SU-DHL-6 (cell line): ENCODE measurements around the gene SELENOH.

Source experiments
- H2AFZ ChIP-seq: fragments of 200-600 bp; sonication (generic); 2 replicates; pipeline ENCODE4 v1.6.1; 2014; ENCODE audit warnings: low read depth, mild to moderate bottlenecking, moderate library complexity, mixed read lengths, antibody characterized with exemption, low read length; ENCODE audit not compliant: severe bottlenecking
- H3F3A ChIP-seq: fragments of 200-600 bp; shearing (Covaris generic); 2 replicates; pipeline ENCODE4 v1.6.0; 2016; ENCODE audit warnings: antibody characterized with exemption, mild to moderate bottlenecking; ENCODE audit not compliant: insufficient read depth
- H3K27ac ChIP-seq: fragments of 200-600 bp; sonication (generic); 2 replicates; pipeline ENCODE4 v1.5.1; 2016; ENCODE audit warnings: low read depth, mild to moderate bottlenecking, low read length, moderate library complexity, mixed read lengths
- H3K27me3 ChIP-seq: fragments of 200-600 bp; sonication (generic), shearing (Covaris generic); 2 replicates; pipeline ENCODE4 v1.6.0; 2014; ENCODE audit warnings: mild to moderate bottlenecking, low read length
- H3K36me3 ChIP-seq: fragments of 200-600 bp; sonication (generic); 2 replicates; pipeline ENCODE4 v1.6.1; 2014; ENCODE audit warnings: mild to moderate bottlenecking, low read length, mixed read lengths
- H3K4me2 ChIP-seq: fragments of 300-600, 200-600 bp; shearing (Covaris generic), sonication (generic); 2 replicates; pipeline ENCODE4 v1.6.0; 2014; ENCODE audit warnings: low read length, low read depth, mild to moderate bottlenecking; ENCODE audit not compliant: poor library complexity, severe bottlenecking
- H3K4me3 ChIP-seq: fragments of 200-600 bp; sonication (generic); 2 replicates; pipeline ENCODE4 v1.5.1; 2014; ENCODE audit warnings: antibody characterized with exemption, low read length, mild to moderate bottlenecking, mixed read lengths; ENCODE audit not compliant: insufficient read depth, poor library complexity, severe bottlenecking
- H3K79me2 ChIP-seq: fragments of 200-600 bp; sonication (generic); 2 replicates; pipeline ENCODE4 v1.6.1; 2014; ENCODE audit warnings: mild to moderate bottlenecking, low read length, moderate library complexity; ENCODE audit not compliant: insufficient read depth
- H3K9ac ChIP-seq: fragments of 200-600 bp; sonication (generic); 2 replicates; pipeline ENCODE4 v1.7.0; 2014; ENCODE audit warnings: mild to moderate bottlenecking, low read length
- H3K9me2 ChIP-seq: fragments of 200-600 bp; sonication (generic); replicated peaks from 2 replicates; pipeline ENCODE4 v1.6.1; 2014; ENCODE audit warnings: low read length; ENCODE audit not compliant: insufficient read depth
- H3K9me3 ChIP-seq: fragments of 200-600 bp; sonication (generic); 2 replicates; pipeline ENCODE4 v1.6.1; 2014; ENCODE audit warnings: low read length, mixed read lengths; ENCODE audit not compliant: insufficient read depth
- H4K20me1 ChIP-seq: fragments of 200-600 bp; sonication (generic); 2 replicates; pipeline ENCODE4 v1.6.1; 2014; ENCODE audit warnings: low read depth, mild to moderate bottlenecking, antibody characterized with exemption, low read length, moderate library complexity, mixed read lengths
- EZH2phosphoT487 ChIP-seq: fragments of 200-600 bp; sonication (generic), shearing (Covaris generic); conservative IDR thresholded peaks from 2 replicates; pipeline ENCODE4 v1.6.1; 2018; ENCODE audit warnings: mild to moderate bottlenecking, antibody characterized with exemption, low read length, moderate library complexity, mixed read lengths
- TF ChIP-seq, protein P1 (sequence below): fragments of 200-600 bp; sonication (generic); IDR thresholded peaks from one replicate; pipeline ENCODE4 v1.5.1; 2017; ENCODE audit warnings: antibody characterized with exemption, mild to moderate bottlenecking, low read length, moderate library complexity; ENCODE audit not compliant: insufficient read depth, poor library complexity, severe bottlenecking

SELENOH gene

GRCh38 chr11:57791321-57792059 is 50.2 kb downstream of the SELENOH start:
- Histone ChIP-seq H3K4me3 (no peak overlapping the region), H3K27me3 (no peaks in the 10 kb centered on the region), H3K9me3 (no peaks in the 10 kb centered on the region), H3K36me3 (no peaks in the 10 kb centered on the region), H3K4me2 (no peak overlapping the region), H2AFZ (no peak overlapping the region), H3K79me2 (no peaks in the 10 kb centered on the region), H3K9me2 (no peaks in the 10 kb centered on the region), H3K9ac (no peak overlapping the region), H3F3A (no peaks in the 10 kb centered on the region), H4K20me1 (no peaks in the 10 kb centered on the region), H3K27ac (no peak overlapping the region)
- TF ChIP-seq, protein P1, sequence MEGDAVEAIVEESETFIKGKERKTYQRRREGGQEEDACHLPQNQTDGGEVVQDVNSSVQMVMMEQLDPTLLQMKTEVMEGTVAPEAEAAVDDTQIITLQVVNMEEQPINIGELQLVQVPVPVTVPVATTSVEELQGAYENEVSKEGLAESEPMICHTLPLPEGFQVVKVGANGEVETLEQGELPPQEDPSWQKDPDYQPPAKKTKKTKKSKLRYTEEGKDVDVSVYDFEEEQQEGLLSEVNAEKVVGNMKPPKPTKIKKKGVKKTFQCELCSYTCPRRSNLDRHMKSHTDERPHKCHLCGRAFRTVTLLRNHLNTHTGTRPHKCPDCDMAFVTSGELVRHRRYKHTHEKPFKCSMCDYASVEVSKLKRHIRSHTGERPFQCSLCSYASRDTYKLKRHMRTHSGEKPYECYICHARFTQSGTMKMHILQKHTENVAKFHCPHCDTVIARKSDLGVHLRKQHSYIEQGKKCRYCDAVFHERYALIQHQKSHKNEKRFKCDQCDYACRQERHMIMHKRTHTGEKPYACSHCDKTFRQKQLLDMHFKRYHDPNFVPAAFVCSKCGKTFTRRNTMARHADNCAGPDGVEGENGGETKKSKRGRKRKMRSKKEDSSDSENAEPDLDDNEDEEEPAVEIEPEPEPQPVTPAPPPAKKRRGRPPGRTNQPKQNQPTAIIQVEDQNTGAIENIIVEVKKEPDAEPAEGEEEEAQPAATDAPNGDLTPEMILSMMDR = no peak
- no peak for TF ChIP-seq EZH2phosphoT487

DNA sequence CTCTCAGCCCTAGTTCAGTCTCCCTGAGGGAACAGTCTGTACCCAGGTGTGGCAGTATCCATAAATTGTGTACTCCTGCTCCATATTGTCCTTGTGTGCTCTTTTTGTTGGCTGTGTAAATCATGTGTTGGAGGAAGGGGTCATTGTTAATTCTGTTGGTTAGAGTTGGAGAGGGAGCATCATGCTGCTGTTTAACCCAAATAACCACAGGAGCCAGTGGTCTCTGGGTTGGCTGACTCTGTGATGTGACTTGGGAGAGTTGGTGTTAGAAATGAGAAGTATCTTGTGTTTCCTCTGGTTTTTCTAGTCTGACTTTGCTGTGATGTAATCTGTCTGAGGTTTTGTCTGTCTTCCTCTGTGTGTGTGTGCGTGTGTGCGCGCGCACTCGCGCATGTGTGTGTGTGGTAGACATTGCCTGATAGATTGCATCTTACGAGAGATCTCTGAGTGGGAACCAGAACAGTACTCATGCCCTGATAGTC is 50.8 kb downstream of the SELENOH start:
- TF ChIP-seq, protein P1 = no peak
- TF ChIP-seq EZH2phosphoT487 = no peak
- H2AFZ ChIP-seq = no peak overlapping the region
- no peak overlapping the region for H3K4me3 ChIP-seq
- H3K36me3 ChIP-seq = no peaks in the 10 kb centered on the region
- H3F3A ChIP-seq = no peaks in the 10 kb centered on the region
- no peak overlapping the region for H3K27ac ChIP-seq
- H3K9me2 ChIP-seq = no peaks in the 10 kb centered on the region
- no peaks in the 10 kb centered on the region for H4K20me1 ChIP-seq
- no peak overlapping the region for H3K9ac ChIP-seq
- H3K9me3 ChIP-seq = no peaks in the 10 kb centered on the region
- no peaks in the 10 kb centered on the region for H3K27me3 ChIP-seq
- H3K79me2 ChIP-seq = no peaks in the 10 kb centered on the region
- no peak overlapping the region for H3K4me2 ChIP-seq

DNA sequence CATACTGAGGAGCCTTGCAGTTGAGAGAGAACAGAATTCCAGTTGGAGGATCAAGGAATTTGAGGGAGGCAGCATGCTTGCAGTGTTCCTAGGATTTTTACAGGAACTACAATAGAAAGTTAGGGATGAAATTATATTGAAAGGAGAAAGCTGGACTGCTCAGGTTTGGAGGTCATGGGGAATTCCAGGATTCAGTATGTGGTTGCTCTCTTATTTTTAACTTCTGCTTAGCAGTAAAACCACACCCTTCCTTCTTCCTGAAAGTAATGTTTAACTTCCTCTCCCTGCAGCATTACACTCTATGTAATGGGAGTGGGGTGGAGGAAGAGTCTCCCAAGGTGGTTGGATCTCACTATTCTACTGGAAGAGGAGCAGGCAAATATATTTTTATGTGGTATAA is 51.6 kb downstream of the SELENOH start:
- Histone ChIP-seq H3K4me2 (no peak overlapping the region), H4K20me1 (no peaks in the 10 kb centered on the region), H3K9me3 (no peaks in the 10 kb centered on the region), H3K27ac (no peak overlapping the region), H2AFZ (no peak overlapping the region), H3K9me2 (no peaks in the 10 kb centered on the region), H3K79me2 (no peaks in the 10 kb centered on the region), H3F3A (no peaks in the 10 kb centered on the region), H3K27me3 (no peaks in the 10 kb centered on the region), H3K4me3 (no peak overlapping the region), H3K36me3 (no peaks in the 10 kb centered on the region), H3K9ac (no peak overlapping the region)
- TF ChIP-seq, protein P1 = no peak
- TF ChIP-seq EZH2phosphoT487 = no peak
